HG03558 (cell line): ENCODE results near the gene TTC39B.
A peak's percentile ranks its signal among the peaks of the same experiment; 100 is the strongest.

Experiments used
- ATAC-seq: cut with Tn5 transposase; IDR thresholded peaks from one replicate; pipeline ENCODE4 v1.9.1; 2021; ENCODE audit warnings: moderate number of reproducible peaks; ENCODE audit not compliant: unreplicated experiment; ENCODE audit errors: extremely low read depth

The TTC39B gene

DNA sequence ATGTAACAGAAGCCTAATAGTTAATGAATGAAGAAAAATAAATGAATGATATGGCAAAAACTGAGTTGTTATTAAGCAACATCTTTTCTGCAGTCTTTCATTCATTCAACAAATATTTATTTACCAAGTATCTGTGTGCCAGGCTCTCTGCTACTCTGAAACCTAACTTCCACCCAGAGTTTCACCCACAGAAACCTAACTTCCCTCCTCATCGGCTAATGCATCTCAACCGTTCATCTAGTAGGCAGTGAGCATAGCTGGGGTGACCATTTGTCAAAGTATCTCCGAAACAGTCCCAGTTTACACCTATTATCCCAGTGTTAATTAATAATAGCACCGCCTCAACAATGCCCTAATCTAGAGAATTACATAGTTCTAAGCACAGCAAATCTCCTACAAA is 1.5 kb downstream of the TTC39B start:
- ATAC-seq = no peak

- no peak for ATAC-seq
Observed at GRCh38 chr9:15304632-15305031, 2.4 kb downstream of the TTC39B start.

GRCh38 chr9:15300218-15300617 is 6.8 kb downstream of the TTC39B start:
- ATAC-seq = no peak

- peak; percentile 83 for ATAC-seq
Observed at GRCh38 chr9:15299374-15299939, 7.6 kb downstream of the TTC39B start.

- no peak for ATAC-seq
Observed at GRCh38 chr9:15298362-15298761, 8.7 kb downstream of the TTC39B start.

- ATAC-seq = no peak
Observed at GRCh38 chr9:15295761-15296405, 11.1 kb downstream of the TTC39B start.

DNA sequence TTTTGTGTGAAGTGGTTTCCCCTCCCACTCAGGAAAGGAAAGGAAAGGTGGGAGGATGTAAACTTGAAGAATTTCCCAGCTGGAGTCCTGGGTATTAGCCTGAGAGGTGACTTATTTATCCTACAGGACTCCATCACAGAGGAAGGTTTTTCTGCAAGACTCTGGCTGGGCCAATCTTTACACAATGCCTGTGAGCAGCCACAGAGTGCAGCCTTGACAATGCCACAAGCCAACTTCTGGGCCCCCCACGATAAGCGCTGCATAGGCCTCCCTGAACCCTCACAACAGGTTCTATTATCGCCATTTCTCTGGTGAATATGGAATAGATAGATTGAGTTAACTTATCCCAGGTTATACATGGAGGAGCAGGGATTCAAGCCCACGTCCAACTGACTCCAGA is 12.4 kb downstream of the TTC39B start:
- ATAC-seq = no peak

- no peak for ATAC-seq
Observed at GRCh38 chr9:15293804-15294316, 13.2 kb downstream of the TTC39B start.

DNA sequence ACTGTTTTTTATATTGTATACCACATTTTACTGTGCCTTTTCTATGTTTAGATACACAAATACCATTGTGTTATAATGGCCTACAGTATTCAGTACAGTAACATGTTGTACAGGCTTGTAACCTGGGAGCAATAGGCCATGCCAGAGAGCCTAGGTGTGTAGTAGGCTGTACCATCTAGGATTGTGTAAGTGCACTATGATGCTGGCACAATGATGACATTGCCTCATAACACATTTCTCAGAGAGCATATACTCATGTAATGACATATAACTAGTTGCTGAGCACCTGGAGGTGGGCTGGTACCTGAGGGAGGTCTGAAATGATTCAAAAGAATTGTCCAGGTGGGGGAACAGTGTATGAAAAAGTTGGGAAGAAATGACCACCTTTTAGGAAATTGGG is 13.9 kb downstream of the TTC39B start:
- ATAC-seq = no peak

- no peak for ATAC-seq
Observed at GRCh38 chr9:15289603-15290002, 17.4 kb downstream of the TTC39B start.

DNA sequence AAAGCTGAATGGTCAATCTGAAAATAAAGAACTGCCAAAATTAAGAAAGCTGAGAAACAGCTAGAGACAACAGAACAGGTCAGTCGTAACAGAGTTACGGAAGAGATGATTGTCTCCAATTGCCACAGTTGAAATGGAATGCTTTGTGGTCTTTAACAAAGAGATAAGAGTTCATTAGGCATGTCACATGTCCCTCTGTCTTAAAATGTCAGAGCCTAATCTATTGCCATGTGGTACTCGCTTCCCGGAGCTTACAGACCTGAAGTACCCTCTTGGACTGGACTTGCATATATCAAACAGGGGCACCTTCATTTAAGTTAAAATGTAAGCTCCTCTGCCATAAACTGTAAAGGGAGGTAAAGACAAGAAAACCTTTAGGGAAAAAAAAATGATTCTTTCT is 19.7 kb downstream of the TTC39B start:
- no peak for ATAC-seq

GRCh38 chr9:15286161-15286821 is 20.7 kb downstream of the TTC39B start:
- ATAC-seq = no peak

- ATAC-seq = no peak
Observed at GRCh38 chr9:15282567-15283285, 24.3 kb downstream of the TTC39B start.

DNA sequence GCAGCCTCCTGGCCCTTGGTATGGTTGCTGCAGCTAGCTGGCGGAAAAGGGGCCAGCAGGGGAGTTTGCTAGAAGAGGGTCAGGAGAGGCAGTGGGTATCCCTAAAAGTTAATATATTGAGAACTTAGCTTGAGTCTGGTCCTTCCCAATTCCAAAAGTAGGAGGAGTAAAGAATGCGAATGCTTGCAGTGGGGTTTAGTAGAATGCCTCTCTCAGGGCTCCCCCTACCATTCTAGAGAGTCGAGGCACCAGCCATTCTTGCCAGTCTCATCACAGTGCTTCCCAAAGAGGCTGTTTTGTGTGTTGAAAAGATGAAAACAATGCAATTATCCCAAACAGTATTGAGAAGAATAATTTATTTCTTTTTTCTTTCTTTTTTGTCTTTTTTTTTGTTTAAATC is 26.4 kb downstream of the TTC39B start:
- ATAC-seq = no peak

DNA sequence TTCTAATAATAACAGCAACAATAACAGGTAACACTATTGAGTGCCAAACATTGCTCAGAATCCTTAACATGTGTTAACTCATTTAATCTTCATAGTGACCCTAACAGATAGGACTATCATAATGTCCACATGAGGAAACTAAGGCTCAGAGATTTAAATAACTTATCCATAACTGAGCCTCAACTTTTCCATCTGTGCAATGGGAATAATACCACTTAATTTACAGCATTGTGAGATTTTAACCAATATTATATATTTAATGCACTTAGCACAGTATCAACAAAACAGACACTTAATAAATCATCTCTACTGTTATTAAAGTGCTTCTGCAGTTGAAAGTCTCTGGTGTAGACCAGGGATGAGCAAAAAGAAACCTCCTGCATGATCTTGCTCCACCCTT is 28.2 kb downstream of the TTC39B start:
- ATAC-seq = no peak

GRCh38 chr9:15278091-15278687 is 28.8 kb downstream of the TTC39B start:
- ATAC-seq = no peak

GRCh38 chr9:15277400-15278090 is 29.5 kb downstream of the TTC39B start:
- ATAC-seq = no peak

GRCh38 chr9:15276328-15276938 is 30.6 kb downstream of the TTC39B start:
- no peak for ATAC-seq

DNA sequence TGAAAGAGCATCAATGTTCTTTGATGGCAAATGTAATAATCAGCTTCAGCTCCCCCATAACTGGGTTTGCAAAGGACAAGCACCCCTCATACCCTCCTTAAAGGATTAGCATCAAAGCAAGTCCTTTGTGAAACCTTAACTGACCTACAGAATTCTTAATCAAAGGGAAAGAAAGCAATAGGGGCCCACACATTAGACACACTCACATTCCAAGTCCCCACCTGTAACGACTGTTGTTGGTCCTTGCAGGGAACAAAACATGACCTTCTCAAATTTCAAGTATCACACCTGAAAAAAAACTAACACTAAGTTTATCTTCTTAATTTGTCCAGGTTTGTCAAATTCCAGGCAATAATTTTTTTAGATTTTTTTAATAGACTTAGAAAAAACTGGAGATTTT is 32.6 kb downstream of the TTC39B start:
- ATAC-seq = no peak
